Right ventricle myocardium superior (tissue), 1 donor: ENCODE results near the gene ATP6V1A. TPM values are rescaled to one million over a fixed set of nuclear protein-coding genes. Genes with fewer than 3 reads are reported as not detected.

Experiments used
- ATAC-seq: fragments of 200-7000 bp; cut with Tn5 transposase; one replicate; pipeline ENCODE4 v1.9.1; 2020; ENCODE audit warnings: mild to moderate bottlenecking; ENCODE audit not compliant: poor library complexity
- DNase-seq: peaks from one replicate; pipeline ENCODE4 v3.0.0-alpha.2; 2020
- intact Hi-C: fragments of 100-400 bp; cut with DNase I; formaldehyde crosslinking; loops from one replicate; pipeline ENCODE4 v1.11.2; 2022
- total RNA-seq: library from RNA; stranded (reverse); fragmentation: NEBNext Ultra II Directional; extraction: Animal tissue kit (Norgen Biotek cat#: 25700); gene quantifications from one replicate; pipeline ENCODE4 v1.2.1, GENCODE V29; 2021
- donor health status: DM: no; HTN: yes; CAD: no; lungs with severe emphysema.

ATP6V1A gene
- total RNA-seq, 1 donor from 2014 or later = 17.9 TPM

DNA sequence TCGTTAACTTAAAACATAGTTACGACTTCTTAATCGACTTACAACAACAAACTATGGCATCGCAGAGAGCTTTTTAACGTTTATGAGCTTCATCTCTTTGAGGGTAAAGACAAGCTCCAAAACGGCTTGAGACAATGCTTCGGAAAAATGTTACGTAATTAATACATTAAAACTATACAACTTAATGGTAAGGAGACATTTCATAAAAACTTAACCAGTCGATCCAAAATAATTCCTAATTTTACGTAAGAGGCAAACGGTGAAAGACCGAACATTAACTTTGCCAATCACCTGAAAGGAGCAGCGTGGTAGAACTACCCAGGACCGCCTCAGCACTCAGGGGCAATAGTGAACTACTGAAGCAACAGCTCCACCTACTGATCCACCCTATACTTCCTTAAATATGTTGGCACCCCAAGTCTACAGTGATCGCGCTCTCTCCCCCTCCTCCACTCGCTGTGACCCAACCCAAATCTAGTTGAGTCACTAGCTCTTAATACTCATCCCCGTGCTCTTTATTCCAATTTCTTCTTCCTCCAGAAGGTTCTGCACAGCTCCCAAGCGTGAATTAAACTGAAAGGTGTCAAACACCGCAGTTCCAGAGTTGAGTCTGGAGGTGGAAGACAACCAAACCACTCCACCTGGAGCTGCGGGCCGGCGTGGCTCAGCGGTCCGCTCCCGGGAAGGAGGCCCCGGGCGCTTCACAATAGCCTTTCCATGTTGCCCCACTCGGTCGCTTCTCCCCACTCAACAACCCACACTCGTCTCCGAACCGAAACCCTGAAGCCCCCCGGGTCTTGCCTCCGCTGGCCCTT is 1.7 kb upstream of the ATP6V1A start:
- ATAC-seq = peak; percentile 70
- intact Hi-C loops = loop anchor here (10.0 kb wide), 2 partner anchors 120 to 230 kb away; partner anchors contain the start of gene SPICE1
- peak; percentile 54 for DNase-seq

DNA sequence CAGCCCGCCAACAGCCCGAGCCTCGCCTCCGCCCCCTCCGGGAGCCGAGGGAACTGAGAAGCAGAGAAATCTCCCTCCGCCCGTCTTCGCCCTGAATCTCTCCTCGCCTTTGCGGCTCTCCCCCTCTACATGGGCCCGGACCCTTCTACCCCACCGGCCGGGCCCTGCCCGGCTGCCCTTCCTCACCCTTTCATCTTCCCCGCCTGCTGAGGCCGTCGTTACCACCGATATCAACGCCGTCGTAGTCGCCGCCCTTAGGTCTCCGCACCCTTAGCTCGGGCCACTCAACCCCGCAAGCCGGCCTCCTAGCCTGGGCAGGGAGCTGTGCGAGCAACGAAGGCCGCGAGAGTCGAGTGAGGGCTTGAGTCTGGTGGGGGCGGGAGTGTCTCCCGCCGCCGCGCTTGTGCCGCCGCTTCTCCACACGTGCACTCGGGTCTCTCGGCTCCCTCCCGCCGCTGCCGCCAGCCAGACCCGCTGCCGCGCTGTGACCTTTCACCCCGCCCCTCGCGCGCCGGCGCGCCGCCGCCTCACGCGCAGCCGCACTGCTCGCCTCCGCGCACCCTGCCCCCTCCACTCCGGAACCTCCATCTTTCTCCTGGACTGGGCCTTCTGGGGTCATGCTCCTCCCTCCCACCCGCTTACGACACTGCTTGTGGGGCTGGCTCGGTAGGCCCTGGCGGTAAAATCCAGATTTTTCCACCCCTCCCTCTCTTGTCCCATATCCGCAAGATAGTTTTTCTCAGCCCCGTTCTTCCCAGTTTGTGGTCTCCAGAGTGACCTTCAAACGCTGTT is 883 bp upstream of the ATP6V1A start, which contains the start of gene NAA50:
Gene NAA50 (minus strand): TSS at position 494 of the 792 bp plus-strand sequence. CDS start 300 bp downstream, at position 194.
- intact Hi-C loops = loop anchor here (10.0 kb wide), 2 partner anchors 121 to 231 kb away; partner anchors contain the start of gene SPICE1
- ATAC-seq = peak; percentile 95
- DNase-seq = peak; percentile 96

DNA sequence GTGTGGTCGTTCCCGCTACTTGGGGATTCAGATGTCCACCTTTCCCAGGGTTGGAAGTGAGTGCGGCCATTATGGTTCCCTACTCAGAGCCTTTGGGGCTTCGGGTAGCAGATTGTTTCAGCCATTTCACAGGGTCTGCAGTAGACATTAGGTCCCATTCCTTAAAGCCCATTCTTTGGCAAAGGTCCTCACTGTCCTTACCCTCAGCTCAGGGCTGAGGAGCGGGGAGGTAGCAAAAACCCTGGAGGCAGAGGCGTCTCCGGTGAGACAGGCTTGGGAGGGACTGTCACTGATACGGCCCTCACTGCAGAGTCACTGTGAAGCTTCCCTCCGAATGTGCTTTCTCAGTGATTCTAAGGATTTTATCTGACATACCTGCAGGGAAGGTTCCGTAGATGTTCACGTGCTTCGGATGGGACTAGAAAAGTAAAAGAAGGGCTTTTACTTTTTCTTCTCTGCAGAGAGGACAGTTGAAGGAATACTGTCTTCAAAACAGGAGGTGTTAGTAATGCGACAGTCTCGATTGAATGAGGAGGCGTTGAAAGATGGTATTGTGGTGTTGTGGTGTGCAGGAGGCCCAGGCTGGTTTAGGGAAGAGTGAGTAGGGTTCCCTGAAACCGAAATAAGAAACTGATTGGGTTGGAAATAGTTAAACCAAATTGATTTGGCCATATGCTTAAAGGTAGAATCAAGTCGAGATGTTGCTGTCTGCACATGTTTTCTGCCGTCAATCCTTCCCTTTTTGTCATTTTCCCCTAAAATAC is 630 bp downstream of the ATP6V1A start:
- DNase-seq = no peak
- ATAC-seq = no peak
- intact Hi-C loops = loop anchor here (10.0 kb wide), 2 partner anchors 123 to 233 kb away; partner anchors contain the start of gene SPICE1

- intact Hi-C loops = no loop called here
- DNase-seq (no peak), ATAC-seq (no peak)
These were observed 4.3 kb downstream of the ATP6V1A start for GRCh38 chr3:113751141-113751540.

- ATAC-seq (no peak), DNase-seq (no peak)
- intact Hi-C loops = no loop called here
These were observed 6.6 kb downstream of the ATP6V1A start for GRCh38 chr3:113753376-113753985.

- intact Hi-C loops = no loop called here
- no peak for DNase-seq
- no peak for ATAC-seq
These were observed 7.8 kb downstream of the ATP6V1A start for GRCh38 chr3:113754494-113755159.

- DNase-seq (no peak), ATAC-seq (no peak)
- intact Hi-C loops = no loop called here
These were observed 11.7 kb downstream of the ATP6V1A start for GRCh38 chr3:113758389-113759024.

DNA sequence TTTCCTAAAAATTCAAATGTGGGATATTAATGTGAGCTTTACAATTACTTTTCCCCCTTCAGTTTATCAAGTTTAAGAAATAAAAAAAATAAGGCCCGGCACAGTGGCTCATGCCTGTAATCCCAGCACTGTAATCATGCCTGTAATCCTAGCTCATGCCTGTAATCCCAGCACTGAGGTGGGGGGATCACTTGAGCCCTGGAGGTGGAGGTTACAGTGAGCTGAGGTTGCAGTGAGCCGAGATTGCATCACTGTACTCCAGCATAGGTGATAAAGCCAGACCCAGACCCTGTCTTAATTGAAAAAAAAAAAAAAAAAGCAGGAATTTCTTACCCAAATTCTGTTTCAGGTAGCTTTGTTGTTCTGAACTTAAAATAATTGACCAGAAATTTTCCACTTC is 17.9 kb downstream of the ATP6V1A start:
- DNase-seq (no peak), ATAC-seq (no peak)
- intact Hi-C loops = no loop called here

DNA sequence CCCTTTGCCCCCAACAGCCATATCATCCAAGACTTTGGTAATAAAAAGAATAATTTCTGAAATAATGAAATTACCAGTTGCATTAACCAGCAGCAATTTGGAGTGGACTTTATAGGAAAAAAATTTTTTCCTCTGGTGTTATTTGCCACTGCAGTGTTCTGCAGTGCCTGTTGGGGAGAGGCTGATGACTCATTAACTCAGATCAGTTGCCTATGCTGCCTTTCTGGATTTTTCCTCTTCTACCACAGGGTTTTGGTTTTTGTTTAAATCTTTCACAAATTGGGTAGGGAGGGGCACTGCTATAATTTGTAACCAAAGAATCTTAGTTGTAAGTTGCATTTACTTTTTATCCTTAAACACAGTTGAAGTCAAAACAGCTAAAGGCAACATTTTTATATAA is 22.7 kb downstream of the ATP6V1A start:
- intact Hi-C loops = no loop called here
- DNase-seq = no peak
- ATAC-seq = no peak

DNA sequence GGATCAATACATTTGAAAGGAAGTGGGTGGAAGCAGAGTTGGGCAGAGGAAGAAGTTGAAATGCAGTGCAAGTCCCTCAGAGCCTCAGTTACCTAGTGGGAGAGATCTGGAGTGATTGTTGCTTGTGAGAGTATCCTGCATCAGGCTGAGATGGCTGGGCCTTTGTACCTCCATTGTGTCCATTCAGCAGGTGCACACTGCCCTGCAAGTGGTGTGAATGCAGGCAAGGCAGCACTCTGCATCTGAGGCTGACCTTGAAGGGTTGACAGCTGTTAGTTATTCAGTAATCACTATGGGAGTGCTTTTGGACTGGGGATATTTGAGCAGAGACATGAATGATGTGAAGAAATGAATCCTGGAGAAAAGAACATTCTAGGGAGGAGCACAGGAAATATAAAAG is 25.2 kb downstream of the ATP6V1A start:
- intact Hi-C loops = no loop called here

DNA sequence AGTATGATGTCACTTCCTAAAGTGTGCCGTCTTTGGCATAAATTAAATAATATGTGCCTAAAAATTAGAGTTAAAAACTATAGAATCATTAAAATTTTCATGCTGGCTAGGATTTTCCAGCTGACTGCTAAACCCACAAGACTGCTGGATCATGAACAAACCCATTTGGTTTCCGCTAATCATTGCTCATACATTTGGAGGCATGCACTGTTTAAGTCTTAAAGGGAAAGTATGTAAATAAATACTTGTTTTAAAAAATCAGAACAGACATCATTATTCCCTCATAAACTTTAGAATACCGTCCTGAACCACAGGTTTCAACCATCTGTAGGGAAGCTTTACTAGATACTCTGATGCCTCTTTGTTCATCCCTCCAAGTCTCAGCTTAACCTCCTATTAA is 26.5 kb downstream of the ATP6V1A start:
- intact Hi-C loops = no loop called here
- ATAC-seq (no peak), DNase-seq (no peak)

More for the DNA sequence above, 25.2 kb downstream of the ATP6V1A start:
- ATAC-seq = no peak
- DNase-seq = no peak

GRCh38 chr3:113775516-113775915 is 28.7 kb downstream of the ATP6V1A start:
- ATAC-seq (no peak), DNase-seq (no peak)
- intact Hi-C loops = no loop called here

DNA sequence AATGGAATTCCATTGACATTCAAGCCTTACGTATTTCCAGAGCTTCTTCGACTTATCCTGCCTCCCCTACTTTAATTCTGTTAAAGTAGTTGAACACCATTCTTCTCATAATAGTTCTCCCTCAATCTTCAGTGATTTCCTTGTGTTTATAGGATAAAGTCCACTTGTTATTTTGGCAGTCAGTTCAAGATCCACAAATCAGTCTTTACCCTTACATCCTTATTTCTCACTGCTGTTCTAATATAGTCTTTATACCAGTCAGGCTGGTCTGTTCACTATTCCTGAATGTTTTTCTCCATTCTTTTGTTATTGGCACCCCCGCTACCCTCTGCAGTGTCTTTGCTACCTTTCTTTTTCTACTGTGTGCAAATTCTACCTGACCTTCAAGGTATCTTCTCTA is 29.7 kb downstream of the ATP6V1A start:
- intact Hi-C loops = no loop called here
- DNase-seq (no peak), ATAC-seq (no peak)

GRCh38 chr3:113783463-113783862 is 36.6 kb downstream of the ATP6V1A start:
- ATAC-seq = no peak
- intact Hi-C loops = no loop called here

GRCh38 chr3:113783980-113784379 is 37.1 kb downstream of the ATP6V1A start:
- DNase-seq (no peak), ATAC-seq (no peak)
- intact Hi-C loops = no loop called here

More at GRCh38 chr3:113783463-113783862, 36.6 kb downstream of the ATP6V1A start:
- DNase-seq = no peak

DNA sequence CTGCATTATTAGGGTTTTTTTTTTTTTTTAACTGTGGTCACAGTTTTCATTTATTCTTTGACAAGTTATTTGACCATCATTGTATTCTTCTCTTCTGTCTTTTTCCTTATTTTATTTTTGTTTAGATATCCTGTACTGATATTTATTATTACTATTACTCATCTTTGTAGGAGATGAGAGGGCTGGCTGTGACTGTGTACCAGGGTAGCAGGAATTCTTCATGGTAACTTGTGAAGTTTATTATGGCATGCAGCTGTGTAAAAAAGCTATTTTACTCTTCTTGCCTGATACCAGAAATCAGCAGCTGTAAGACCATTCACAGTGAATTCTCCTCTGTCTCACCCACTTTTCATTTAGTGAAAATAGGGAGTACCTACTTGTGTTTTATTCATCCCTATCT is 44.5 kb downstream of the ATP6V1A start:
- no peak for ATAC-seq
- intact Hi-C loops = no loop called here

DNA sequence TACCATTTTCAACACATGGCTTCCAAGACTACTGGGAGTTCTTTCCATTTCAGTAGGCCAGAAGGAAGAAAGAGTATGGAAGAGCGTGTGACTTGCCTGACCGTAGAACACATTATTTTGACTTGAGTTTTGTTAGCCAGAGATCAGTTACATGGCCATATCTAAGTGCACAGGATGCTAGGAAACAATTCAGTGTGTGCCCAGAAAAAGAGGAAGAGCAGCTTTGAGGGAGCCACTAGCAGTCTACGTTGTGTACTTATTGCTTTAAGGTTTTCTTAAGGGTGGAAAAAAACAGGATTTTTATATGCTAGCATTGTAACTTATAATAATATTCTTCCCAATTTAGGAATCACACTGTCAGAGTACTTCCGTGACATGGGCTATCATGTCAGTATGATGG is 47.7 kb downstream of the ATP6V1A start:
- ATAC-seq = no peak
- intact Hi-C loops = no loop called here
- DNase-seq = no peak

More for the DNA sequence above, 44.5 kb downstream of the ATP6V1A start:
- DNase-seq = no peak
